Measurements from ENCODE around the gene CNNM4.
A peak's percentile ranks its signal among the peaks of the same experiment; 100 is the strongest.

CNNM4 gene

GRCh38 chr2:96810783-96811192 is 50.1 kb downstream of the CNNM4 start:
- H3K27ac Mint-ChIP-seq = no peak overlapping the region
- no peak for TF ChIP-seq CTCF (IDR thresholded peaks at IDR 0.05)
- H3K9me3 Mint-ChIP-seq = peaks cover 6% of the 10 kb centered on the region
- H3K4me3 Mint-ChIP-seq = no peak overlapping the region
- peaks cover 15% of the 10 kb centered on the region for H3K36me3 Mint-ChIP-seq (ENCODE audit: low read depth)
- DNase-seq = no peak
- peaks cover 14% of the 10 kb centered on the region for H3K27me3 Mint-ChIP-seq (ENCODE audit: low read depth, poor library complexity)
- peaks cover 9% of the 10 kb centered on the region for H3K4me1 Mint-ChIP-seq

- Mint-ChIP-seq H3K27ac (no peak overlapping the region), H3K4me3 (no peak overlapping the region), H3K36me3 (ENCODE audit: low read depth) (peaks cover 6% of the 10 kb centered on the region), H3K4me1 (peaks cover 9% of the 10 kb centered on the region), H3K27me3 (ENCODE audit: low read depth, poor library complexity) (peaks cover 9% of the 10 kb centered on the region), H3K9me3 (no peaks in the 10 kb centered on the region)
- TF ChIP-seq CTCF (IDR thresholded peaks at IDR 0.05) = no peak
- DNase-seq = no peak
Measured at GRCh38 chr2:96811917-96812316, 51.2 kb downstream of the CNNM4 start.

GRCh38 chr2:96813656-96814055 is 53.0 kb downstream of the CNNM4 start:
- DNase-seq = no peak
- peaks cover 9% of the 10 kb centered on the region for H3K27me3 Mint-ChIP-seq (ENCODE audit: low read depth, poor library complexity)
- TF ChIP-seq CTCF (IDR thresholded peaks at IDR 0.05) = no peak
- peaks cover 25% of the 10 kb centered on the region for H3K4me1 Mint-ChIP-seq
- no peak overlapping the region for H3K4me3 Mint-ChIP-seq
- no peak overlapping the region for H3K27ac Mint-ChIP-seq
- H3K9me3 Mint-ChIP-seq = no peaks in the 10 kb centered on the region
- H3K36me3 Mint-ChIP-seq (ENCODE audit: low read depth) = peaks cover 4% of the 10 kb centered on the region

- H3K27ac Mint-ChIP-seq = no peak overlapping the region
- H3K27me3 Mint-ChIP-seq (ENCODE audit: low read depth, poor library complexity) = peaks cover 6% of the 10 kb centered on the region
- DNase-seq = peak; percentile 24
- peaks cover 44% of the 10 kb centered on the region for H3K4me1 Mint-ChIP-seq
- H3K4me3 Mint-ChIP-seq = peak overlapping the region; percentile 87
- no peaks in the 10 kb centered on the region for H3K9me3 Mint-ChIP-seq
- TF ChIP-seq CTCF (IDR thresholded peaks at IDR 0.05) = no peak
- H3K36me3 Mint-ChIP-seq (ENCODE audit: low read depth) = peaks cover 15% of the 10 kb centered on the region
Measured at GRCh38 chr2:96815326-96816126, 54.8 kb downstream of the CNNM4 start.

GRCh38 chr2:96816127-96816835 is 55.6 kb downstream of the CNNM4 start, which contains the start of gene CNNM3:
Gene CNNM3, plus strand, starts transcription at chr2:96816268. Its CDS starts 10 bp downstream, at chr2:96816278.
- Mint-ChIP-seq H3K4me1 (peaks cover 51% of the 10 kb centered on the region), H3K36me3 (ENCODE audit: low read depth) (peaks cover 19% of the 10 kb centered on the region), H3K9me3 (no peaks in the 10 kb centered on the region), H3K27me3 (ENCODE audit: low read depth, poor library complexity) (peaks cover 6% of the 10 kb centered on the region), H3K27ac (no peak within 1 kb of the TSS), H3K4me3 (peak within 1 kb of the TSS; percentile 87)
- peak; percentile 99 for DNase-seq
- TF ChIP-seq CTCF (IDR thresholded peaks at IDR 0.05) = peak; percentile 45

Measured in nephron progenitor cell (in vitro differentiated cells).